K562 (cell line): Measurements from ENCODE around the gene LRRC4B.

Source experiments
- NR2C2 ChIP-seq, 2 experiments: fragments of 200-800 bp in 1 of 2; sonication (Bioruptor generic) in 1 of 2; sonication (generic) in 1 of 2; formaldehyde crosslinking in 1 of 2; IDR thresholded peaks; 2 replicates each; pipeline versions ENCODE4 v1.6.1 to v1.8.0; 2016 to 2022; ENCODE audit warnings: mild to moderate bottlenecking in 1 of 2, missing compliant biosample characterization in 1 of 2, missing genetic modification characterization in 1 of 2, missing genetic modification reagents in 1 of 2
- U2AF1 ChIP-seq: fragments of 200-400 bp; formaldehyde crosslinking; optimal IDR thresholded peaks from 2 replicates; pipeline ENCODE3; 2017; ENCODE audit warnings: mild to moderate bottlenecking, low read depth, low read length, moderate library complexity

DNA sequence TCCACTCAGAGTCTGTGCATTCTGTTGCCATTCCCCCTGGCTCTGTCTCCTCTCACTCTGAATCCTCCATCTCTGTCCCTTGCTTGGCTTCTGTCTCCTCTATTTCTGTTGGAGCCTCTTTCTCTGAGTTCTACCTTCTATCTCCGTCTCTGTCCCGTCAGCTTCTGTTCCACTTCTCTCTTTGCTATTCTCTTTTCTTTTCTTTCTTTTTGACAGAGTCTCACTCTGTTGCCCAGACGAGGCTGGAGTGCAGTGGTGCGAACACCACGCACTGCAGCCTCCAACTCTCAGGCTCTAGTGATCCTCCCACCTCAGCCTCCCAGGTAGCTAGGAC lies 33.8 kb upstream of the LRRC4B start:
- no peak for TF ChIP-seq NR2C2 (CRISPR knock-in tag; IDR thresholded peaks at IDR 0.05)
- TF ChIP-seq NR2C2 (tag; IDR thresholded peaks at IDR 0.05): no peak
- TF ChIP-seq U2AF1: no peak
